CD4-positive, alpha-beta T cell treated with Interleukin-10 for 1 hour (primary cell): ENCODE data around the gene CTSA.

Experiments used
- DNase-seq: peaks from one replicate; pipeline ENCODE4 v3.0.0-alpha.2; 2020

The CTSA gene

GRCh38 chr20:45890985-45891983, at the start of gene CTSA, which contains the start of gene NEURL2:
CTSA (plus strand) TSS chr20:45891335; CDS start chr20:45891569, 234 bp downstream.
NEURL2 (minus strand) TSS chr20:45891208; CDS start chr20:45890991, 217 bp downstream.
- DNase-seq, result peak; percentile 84

- no peak for DNase-seq
Measured at GRCh38 chr20:45841407-45842129, 49.6 kb upstream of the CTSA start.

- DNase-seq, result no peak
Measured at GRCh38 chr20:45842169-45842812, 48.8 kb upstream of the CTSA start.

- no peak for DNase-seq
Measured at GRCh38 chr20:45843506-45843905, 47.6 kb upstream of the CTSA start.

GRCh38 chr20:45845452-45845851, 45.7 kb upstream of the CTSA start:
- DNase-seq, result no peak

GRCh38 chr20:45848421-45848820, 42.7 kb upstream of the CTSA start:
- DNase-seq, result no peak

GRCh38 chr20:45848969-45849582, 42.1 kb upstream of the CTSA start:
- no peak for DNase-seq

- no peak for DNase-seq
Measured at GRCh38 chr20:45850238-45850637, 40.9 kb upstream of the CTSA start.

- no peak for DNase-seq
Measured at GRCh38 chr20:45850926-45851325, 40.2 kb upstream of the CTSA start.

- no peak for DNase-seq
Measured at GRCh38 chr20:45851501-45851900, 39.6 kb upstream of the CTSA start.

- DNase-seq, result no peak
Measured at GRCh38 chr20:45852326-45852725, 38.8 kb upstream of the CTSA start.

GRCh38 chr20:45853484-45853883, 37.7 kb upstream of the CTSA start:
- no peak for DNase-seq

GRCh38 chr20:45857114-45857881, 33.8 kb upstream of the CTSA start, which contains the start of the genes ACOT8 and ZSWIM3:
ACOT8 (minus strand) TSS chr20:45857392; CDS start chr20:45857315, 77 bp downstream.
ZSWIM3 (plus strand) TSS chr20:45857614; CDS start chr20:45857826, 212 bp downstream.
- DNase-seq, result peak; percentile 100

- no peak for DNase-seq
Measured at GRCh38 chr20:45857882-45858216, 33.3 kb upstream of the CTSA start.

- DNase-seq, result no peak
Measured at GRCh38 chr20:45859916-45860315, 31.2 kb upstream of the CTSA start.

- DNase-seq, result no peak
Measured at GRCh38 chr20:45860560-45861220, 30.4 kb upstream of the CTSA start.

- no peak for DNase-seq
Measured at GRCh38 chr20:45861221-45862075, 29.7 kb upstream of the CTSA start.

- DNase-seq, result no peak
Measured at GRCh38 chr20:45863543-45864470, 27.3 kb upstream of the CTSA start.

- no peak for DNase-seq
Measured at GRCh38 chr20:45866454-45866853, 24.7 kb upstream of the CTSA start.
